Measurements from ENCODE around the gene CTDSPL.

Gene CTDSPL

DNA sequence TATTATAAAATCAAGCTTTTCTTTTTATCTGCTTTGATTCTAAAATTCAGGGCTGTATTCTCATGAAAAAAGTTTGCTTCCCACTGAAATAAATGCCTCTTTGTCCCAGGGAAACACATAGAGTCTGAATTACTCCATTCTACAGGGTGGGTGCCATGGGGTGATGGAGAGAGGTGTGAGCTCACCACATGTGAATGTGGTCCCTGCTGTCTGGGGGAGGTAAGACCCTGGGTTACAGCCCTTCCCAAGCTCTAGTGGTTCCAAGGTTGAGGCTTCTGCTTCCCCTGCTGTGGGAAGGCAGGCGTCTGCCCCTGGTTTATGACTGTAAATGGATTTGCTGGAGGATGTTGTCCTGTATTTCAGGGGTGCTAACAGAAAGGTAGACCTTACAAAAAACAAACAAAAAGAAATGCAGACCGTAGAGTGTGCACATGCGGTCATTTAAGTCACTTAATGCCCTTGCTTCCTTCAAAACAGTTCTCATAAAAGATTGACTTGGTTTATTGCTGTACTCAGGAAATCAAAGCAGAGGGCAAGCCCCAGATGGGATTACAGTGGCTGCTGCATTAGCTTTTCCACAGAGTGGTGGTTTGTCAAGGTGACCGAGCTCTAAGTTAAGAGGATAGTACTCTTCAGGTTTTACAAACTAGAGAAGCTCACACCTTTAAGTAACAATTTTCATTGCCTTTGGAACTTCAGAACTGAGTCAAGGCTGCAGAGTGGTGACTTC lies 49.2 kb downstream of the CTDSPL start:
- DNase-seq (ENCODE audit: low read depth in 4 of 4, low spot score in 1 of 4): no peak

DNA sequence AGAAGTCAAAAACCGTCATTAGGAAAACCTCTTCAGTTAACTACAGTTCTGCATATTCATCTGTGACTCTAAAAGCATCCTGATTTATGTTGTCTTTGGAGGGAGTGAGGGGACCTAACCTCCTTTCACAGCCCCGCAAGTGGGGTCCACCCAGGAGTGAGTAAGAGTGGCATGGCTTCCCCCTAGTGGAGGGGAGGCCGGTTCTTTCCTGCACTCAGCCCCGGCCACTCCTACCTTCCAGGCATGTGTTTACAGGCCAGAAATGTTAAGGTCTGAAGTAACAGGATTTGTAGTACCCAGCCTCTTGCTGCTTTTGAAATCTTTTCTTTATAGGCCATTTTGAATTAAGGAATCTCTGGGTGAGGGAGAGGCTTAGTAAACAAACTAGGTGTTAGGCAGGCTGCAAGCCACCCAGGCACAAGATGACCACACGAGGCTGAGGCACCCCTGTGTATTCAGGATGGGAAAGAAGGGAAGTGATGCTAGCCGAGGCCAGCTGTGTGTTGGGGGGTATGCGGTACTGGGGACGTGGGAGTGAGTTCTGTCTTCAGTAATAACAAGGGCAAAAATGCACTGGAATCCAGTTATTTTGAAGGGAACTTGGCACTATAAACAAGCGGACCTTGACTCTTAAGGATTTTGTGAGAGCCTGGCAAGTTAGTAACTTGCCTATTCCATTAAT lies 50.5 kb downstream of the CTDSPL start:
- DNase-seq (ENCODE audit: low read depth in 4 of 4, low spot score in 1 of 4): no peak

DNA sequence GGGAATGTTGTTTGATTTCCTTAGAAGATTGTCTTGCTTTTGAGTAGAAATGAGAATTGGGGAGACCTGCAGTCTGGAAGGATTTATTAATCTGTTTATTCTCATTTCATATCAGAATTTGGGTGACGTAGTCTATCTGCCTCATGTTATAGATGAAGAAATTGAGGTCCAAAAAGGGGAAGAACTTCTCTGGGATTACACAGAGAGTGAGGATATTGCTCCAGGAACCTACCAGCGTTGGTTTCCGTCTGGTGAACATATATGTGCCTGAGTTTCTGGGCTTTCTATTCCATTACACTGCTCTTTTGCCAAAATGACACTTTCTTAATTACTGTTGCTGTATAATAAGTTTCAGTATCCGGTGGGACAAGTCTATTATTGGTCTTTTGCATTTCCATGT lies 51.8 kb downstream of the CTDSPL start:
- no peak for DNase-seq (ENCODE audit: low read depth in 4 of 4, low spot score in 1 of 4)

DNA sequence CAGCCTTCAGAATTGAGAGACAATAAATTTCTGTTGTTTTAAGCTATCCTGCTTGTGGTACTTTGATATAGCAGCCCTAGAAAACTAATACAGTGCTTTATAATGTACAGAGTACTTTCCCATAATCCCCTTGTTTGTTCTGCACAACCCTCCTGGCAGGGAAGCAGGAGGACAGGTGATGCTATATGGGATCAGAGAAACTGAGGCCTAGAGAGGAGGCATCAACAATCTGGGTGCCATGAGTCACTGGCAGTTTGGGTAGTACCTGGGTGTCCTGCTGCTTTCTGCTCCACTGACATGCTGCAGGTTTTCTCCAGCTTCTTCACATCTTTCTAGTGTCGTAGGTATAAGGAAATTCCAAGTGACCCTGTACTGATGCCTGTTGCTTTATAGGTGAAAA lies 55.0 kb downstream of the CTDSPL start:
- no peak for DNase-seq (ENCODE audit: low read depth in 4 of 4, low spot score in 1 of 4)

DNA sequence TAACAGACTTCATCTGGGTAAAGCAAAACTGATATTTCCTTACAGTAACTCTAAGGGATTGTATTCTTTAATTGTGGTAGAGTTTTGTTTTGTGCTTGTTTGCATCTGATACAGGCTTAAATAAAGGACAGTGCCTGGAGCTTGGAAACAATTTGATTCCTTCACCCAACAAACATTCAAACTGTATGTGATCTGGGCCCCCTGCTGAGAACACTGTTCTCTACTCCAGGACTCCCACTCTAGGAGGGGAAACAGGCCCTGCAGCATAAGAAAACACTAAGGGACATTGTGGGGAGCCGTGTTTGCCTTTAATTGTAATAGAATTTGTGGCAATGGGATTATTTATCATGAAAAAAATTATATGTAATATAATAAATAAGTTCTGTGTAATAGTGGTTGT lies 56.9 kb downstream of the CTDSPL start:
- no peak for DNase-seq (ENCODE audit: low read depth in 4 of 4, low spot score in 1 of 4)

DNA sequence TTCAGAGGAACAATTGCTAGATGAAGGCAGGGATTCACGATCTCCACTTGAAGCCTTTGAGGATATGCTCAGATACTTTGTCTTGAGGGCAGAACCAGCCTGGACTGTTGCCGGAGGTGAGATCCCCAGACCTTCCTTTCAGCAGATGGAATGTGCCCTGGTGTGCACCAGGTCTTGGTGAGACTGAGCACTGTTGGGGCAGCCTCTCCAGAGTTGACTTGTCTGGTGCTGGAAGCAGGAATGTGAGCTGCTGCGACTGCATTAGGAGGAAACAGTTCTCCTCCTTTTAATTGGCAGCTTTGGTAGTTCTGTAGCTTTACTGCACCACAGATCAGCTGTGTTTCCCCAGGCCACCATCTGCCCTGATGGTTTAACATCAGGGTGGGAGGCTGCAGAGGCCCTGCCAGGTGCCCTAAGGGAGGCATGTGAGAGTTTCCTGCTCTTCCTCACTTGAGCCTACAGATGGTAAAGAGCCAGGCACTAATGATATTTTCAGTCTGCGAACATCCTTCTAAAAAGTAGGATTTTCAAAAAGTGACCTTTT lies 58.5 kb downstream of the CTDSPL start:
- DNase-seq (ENCODE audit: low read depth in 4 of 4, low spot score in 1 of 4): no peak

DNA sequence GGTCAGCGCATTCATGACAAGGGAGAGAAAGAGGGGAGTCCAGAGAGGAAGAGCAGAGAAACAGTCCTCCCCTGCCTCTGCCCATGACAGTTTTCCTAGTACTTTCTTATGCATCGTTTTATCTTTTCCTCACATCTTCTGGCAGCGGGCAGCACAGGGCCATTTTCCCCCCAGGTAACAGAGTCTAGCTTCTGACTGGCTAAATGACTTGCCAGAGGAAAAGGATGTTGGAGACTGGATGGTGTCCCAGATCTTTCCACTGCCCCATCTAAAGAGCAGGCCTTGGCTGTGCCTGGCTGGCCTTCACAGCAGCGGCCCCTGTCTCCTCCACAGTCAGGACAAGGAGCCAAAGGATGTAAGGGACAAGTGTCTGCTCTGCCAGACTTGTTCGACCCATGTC lies 59.3 kb downstream of the CTDSPL start:
- no peak for DNase-seq (ENCODE audit: low read depth in 4 of 4, low spot score in 1 of 4)

DNA sequence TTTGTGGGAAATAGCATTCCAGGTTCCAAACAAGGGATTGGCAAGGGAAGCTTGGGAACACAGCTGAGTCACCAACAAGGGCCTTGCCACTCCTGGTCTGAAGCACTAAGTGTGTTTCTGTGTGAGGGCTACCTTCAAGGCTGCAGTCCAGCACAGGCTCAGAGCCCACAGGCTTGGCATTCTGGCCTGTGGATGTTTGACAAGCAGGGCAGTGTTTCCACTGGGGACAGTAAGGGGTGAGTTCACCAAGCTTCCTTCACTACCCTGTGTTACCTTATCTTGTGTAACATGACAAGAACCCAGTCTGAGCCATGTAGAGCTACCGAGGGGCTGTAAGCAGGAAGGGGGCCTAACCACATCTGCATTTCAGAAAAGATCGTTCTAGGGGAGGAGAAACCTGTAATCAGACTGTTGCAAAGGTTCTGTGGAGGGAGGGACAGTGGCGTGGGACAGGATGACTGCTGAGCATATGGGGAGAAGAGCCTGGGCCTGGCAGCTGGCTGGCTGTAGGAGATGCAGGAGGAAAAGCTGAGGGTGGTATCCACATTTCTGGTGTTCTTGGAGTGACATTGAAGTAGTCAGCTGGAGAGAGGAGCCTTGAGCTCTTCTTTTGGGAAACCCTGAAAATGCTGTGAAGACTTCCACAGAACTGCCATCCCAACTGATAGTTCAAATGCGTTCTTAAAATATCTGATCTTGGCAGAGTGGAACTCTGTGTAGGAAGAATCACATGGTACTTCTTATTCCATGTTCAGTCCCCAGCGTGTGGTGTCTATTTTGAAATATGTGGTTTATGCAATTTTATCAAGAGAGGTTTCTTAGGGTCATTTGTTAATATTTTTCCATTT lies 61.3 kb downstream of the CTDSPL start:
- no peak for DNase-seq (ENCODE audit: low read depth in 4 of 4, low spot score in 1 of 4)

DNA sequence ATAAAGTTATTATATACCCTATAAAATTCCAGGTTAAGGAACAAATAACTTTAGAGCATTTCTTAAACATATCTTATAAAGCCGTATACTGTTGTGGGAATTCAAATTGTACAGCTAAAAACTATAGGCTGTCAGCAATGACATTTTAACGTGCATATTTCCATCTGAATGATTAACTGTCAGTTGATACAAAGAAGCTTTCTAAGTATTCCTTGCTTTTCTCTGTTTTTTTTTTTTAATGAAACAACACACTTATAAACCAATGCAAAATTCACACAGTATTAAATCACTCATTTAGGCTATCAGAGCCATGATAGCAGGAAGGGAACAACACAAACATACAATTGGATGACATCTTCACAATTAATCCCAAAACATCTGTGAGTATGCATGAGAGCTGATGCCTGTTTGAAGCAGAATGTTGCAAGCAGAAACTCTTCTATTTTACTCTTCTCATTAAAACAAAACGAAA lies 61.9 kb downstream of the CTDSPL start:
- no peak for DNase-seq (ENCODE audit: low read depth in 4 of 4, low spot score in 1 of 4)

DNA sequence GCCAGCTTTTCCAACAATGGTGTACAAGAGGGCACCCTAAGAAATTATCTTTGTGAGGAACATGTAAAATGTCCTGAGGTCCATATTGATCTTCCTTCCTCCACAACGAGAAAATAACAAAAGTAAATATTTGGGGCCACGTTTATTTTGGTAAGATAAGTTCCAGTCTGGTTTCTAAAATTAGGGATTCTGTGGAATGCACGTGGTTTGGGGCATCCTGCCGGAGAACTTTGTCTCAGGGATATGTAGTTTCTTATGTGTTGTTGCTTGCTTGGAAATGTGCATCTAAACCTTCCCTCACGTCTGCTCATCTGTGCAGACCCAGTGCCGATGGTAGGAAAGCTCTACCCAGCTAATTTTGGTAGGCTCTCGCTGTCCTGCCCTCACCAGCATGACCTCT lies 62.8 kb downstream of the CTDSPL start:
- no peak for DNase-seq (ENCODE audit: low read depth in 4 of 4, low spot score in 1 of 4)

DNA sequence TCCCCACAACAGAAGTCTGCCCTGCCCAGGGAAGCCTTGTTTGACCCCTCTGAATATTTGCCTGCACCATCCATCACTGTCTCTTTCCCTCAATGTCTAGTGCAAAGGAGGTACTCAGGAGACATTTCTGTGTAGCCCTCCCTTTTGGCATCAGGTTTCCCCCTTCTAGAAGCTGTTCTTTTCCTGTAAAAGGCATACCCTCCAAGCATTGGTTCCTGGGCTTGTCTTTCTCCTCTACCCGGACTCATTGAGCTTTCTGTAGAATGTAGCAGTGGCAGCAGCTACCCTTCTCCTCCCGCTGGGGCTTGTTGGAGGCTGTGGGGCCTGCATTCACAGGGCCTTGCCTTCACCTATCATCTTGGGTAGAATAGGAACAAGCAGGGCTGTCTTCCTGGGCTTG lies 63.5 kb downstream of the CTDSPL start:
- DNase-seq (ENCODE audit: low read depth in 4 of 4, low spot score in 1 of 4): no peak

DNA sequence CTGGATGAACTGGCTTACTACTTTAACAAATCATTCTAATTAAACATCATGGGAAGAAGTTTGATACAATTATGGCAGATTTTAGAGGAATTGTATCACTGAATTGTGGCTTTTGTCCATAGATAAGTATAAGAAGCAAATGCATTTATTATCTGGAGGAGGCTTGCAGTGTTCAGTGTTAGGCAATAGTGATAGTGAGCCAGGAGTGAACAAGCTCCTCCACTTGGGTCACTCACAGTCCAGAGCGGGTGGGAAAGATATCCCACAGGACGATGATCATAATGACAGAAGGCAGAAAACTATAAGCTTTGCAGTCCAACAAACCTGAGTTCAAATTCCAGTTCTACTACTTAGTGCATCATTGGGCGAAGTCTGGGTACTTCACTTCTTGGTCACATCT lies 64.9 kb downstream of the CTDSPL start:
- no peak for DNase-seq (ENCODE audit: low read depth in 4 of 4, low spot score in 1 of 4)

DNA sequence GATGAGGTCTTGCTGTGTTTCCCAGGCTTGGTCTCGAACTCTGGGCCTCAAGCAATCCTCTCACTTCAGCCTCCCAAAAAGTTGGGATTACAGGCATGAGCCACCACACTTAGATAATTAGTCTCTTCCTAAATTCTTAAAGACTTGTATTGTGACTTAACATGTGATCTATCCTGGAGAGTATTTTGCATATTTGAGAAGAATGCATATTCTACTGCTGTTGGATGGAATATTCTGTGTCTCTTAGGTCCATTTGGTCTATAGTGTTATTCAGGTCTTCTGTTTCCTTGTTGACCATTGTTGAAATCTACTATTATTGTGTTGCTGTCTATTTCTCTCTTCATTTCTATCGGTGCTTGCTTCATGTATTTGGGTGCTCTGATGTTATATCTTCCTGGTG lies 68.8 kb downstream of the CTDSPL start:
- no peak for DNase-seq (ENCODE audit: low read depth in 4 of 4, low spot score in 1 of 4)

DNA sequence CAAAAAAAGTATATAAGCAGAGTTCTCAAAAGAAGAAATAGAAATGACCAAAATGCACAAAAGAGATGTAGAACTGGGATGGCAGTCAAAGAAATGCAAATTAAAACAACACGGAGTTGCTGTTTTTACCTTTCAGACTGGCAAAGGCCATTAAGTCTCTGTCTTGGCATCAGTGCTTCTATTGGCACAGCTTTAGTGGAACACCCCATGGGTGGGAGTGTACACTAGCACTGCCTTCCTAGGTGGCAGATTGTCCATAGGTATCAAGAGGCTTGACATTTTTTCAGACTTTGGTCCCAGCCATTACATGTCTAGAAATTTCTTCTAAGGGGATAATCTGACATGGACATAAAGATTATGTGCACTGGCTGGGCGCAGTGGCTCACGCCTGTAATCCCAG lies 70.8 kb downstream of the CTDSPL start:
- no peak for DNase-seq (ENCODE audit: low read depth in 4 of 4, low spot score in 1 of 4)

DNA sequence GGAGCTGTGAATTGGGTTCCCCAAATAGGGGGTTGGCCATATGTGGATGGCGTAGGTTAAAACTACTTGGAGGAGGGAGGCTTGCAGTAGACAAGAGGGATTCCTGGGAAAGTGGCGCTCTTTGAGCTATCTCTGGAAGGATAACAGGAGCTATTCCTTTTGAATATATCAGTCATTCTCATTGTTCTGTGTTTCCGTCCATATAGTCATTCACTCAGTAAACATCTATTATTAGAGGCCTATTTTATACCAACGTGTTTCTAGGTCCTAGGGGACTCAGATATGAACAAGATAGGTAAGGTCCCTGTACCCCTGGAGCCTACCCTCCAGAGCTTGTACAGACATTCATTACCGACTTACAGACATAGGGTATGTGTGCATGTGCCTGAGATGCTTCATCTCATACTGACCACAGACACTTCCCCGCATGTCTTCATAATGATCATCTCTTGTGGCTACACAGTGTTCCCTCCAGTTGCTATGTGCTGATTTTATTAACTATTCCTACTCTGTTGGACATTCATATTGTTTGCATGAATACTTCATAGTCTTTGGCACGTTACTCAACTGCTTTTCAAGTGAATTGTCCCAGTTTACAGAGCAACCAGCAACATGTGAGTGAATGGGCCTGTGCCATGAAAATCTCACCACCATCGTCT lies 73.1 kb downstream of the CTDSPL start:
- no peak for DNase-seq (ENCODE audit: low read depth in 4 of 4, low spot score in 1 of 4)

DNA sequence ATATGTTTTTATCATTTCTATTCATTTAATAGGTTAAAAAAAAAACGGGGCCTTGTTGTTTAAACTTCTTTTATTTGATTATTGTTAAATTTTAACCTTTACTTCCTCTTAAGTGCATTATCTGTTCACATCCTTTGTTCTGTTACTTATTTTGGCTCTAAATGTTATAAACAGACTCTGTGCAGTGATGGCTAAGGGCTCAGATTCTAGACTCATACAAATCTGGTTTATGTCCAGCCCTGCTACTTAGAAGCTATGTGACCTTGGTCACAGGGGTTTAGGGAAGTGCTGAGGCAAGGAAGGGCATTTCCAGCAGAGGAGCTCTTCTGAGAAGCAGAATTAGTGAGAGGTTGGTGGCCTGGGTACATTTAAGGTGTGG lies 73.6 kb downstream of the CTDSPL start:
- no peak for DNase-seq (ENCODE audit: low read depth in 4 of 4, low spot score in 1 of 4)

DNA sequence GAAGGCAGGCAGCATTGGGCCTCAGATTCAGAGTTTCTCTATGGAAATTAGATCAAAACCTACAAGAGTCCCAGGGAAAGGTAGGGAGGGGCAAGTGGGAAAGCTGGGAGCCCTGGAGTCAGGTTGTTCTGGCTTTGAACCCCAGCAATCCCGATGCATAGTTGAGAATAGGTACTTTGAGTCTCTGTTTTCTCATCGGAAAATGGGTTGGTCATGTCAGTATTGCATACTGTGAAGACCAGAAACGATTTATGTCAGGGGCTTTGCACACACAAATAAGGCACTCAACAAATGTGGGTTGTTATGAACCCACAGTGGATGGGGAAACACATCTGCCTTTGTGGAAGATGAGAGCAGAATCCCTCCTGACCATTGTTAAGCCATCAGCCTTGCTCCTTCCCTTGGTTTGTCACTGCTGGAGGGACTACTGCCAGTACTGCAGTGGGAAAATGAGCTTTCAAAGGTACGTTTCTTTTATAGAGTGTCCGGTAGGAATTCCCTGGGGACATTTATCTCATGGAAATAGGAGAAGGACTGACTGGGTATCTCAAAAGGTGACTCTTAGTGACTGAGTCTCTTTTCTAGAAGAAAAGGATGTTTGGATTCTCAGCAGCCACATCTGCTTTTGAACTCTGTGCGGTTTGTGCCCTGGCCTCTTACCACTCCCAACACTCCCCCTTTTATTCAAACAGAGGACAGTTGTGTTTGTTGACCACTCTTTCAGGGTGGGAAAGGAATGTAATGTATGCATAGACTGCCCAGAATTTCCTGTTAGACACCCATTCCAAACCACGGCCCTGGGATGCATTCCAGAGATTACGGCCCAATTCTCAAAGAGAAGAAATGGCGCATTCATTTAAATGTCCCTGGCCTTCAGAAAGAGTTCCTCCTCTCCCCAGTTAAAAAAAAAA lies 74.3 kb downstream of the CTDSPL start:
- no peak for DNase-seq (ENCODE audit: low read depth in 4 of 4, low spot score in 1 of 4)

DNA sequence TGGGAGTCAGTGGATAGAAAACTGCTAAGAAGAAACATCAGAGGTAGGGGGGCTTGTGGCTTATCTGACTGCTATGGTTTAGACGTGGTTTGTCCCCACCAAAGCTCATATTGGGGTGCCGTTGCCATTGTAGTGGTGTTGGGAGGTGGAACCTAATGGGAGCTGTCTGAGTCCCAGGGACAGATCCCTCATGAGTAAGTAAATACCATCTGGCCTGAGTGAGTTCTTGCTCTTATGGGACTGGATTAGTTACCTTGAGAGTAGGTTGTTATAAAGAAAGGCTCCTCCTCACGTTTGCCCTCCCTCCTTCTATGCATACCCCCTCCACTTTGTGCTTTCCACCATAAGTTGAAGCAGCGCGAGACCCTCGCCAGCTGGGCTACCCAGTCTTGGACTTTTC lies 75.5 kb downstream of the CTDSPL start:
- no peak for DNase-seq (ENCODE audit: low read depth in 4 of 4, low spot score in 1 of 4)

DNA sequence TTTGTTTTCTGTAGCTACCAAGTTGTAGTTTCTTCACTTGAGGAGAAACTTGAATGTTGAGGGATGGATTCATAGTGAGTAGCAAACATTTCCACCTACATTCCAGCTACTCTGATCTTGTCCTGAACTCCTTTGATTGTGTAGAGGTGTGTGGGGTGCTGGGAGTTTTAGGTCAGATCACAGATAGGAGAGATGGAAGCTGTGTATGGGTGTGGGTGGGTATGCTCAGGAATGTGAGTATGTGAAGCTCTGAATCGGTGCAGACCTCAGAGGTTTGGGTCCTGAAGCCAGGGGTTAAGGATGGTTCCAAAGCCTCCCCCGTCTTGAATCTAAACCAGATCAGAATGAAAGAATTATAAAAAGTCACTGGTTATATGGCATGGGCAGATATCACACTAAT lies 76.3 kb downstream of the CTDSPL start:
- no peak for DNase-seq (ENCODE audit: low read depth in 4 of 4, low spot score in 1 of 4)

DNA sequence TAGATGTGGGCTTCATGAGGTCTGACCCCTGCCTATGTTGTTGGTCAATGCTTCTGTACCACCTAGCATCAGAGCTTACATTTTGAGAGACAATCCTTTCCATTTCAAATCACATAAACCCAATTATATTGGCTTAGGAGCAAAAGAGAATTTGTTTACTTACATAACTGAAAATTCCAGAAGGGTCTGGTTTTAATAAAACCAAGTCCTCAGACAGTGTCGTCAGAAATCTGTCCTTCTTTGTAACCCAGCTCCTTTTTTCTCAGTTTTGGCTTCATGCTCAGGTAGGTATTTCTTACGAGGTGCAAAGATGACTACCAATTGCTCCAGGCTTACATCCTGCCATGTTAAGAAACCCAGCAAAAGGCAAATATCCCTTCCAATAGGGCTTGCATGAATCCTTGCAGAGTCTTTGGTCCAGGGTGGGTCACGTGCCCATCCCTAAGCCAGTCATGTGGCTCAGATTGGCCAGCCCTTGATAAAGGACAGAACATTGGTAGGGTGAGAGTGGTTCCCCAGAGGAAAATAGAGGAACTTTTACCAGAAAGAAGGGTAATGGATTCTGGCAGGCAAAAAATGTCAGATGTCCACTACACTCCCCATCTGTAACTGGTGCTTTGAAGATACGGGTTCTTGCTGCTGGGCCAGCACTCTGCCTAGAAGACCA lies 78.7 kb downstream of the CTDSPL start:
- no peak for DNase-seq (ENCODE audit: low read depth in 4 of 4, low spot score in 1 of 4)

Data from stimulated activated CD4-positive, alpha-beta T cell treated with anti-CD3 and anti-CD28 coated beads, Interleukin-1b, Interleukin-23, amount 100 ng/mL, for 24 hours (primary cell).